ENCODE data around the gene KAT6B. TPM values are rescaled to one million over a fixed set of nuclear protein-coding genes. Genes with fewer than 3 reads are reported as not detected.

The KAT6B gene
- total and polyA plus RNA-seq, 4 donors = 5.0 to 161 (median 21.0) TPM

- Histone ChIP-seq H3K27ac (ENCODE audit: low read depth in 1 of 2, low read length in 1 of 2) (no peak overlapping the region), H3K9me3 (ENCODE audit: control insufficient read depth in 4 of 4, insufficient read depth in 3 of 4, low read length in 3 of 4) (no peaks in the 10 kb centered on the region), H3K4me1 (ENCODE audit: control insufficient read depth in 5 of 5, insufficient read depth in 5 of 5, low read length in 5 of 5) (peaks cover 0 to 16% (median 10%) of the 10 kb centered on the region in 5 donors), H3K9ac (ENCODE audit: insufficient read depth in 1 of 2, low read length in 2 of 2) (no peak overlapping the region), H3K4me3 (no peak overlapping the region), H3K36me3 (ENCODE audit: control insufficient read depth in 4 of 4, insufficient read depth in 4 of 4, low read length in 4 of 4) (no peaks in the 10 kb centered on the region), H3K27me3 (ENCODE audit: control insufficient read depth in 3 of 3, insufficient read depth in 3 of 3, low read length in 2 of 3) (no peaks in the 10 kb centered on the region)
- DNase-seq (no peak), ATAC-seq (ENCODE audit: insufficient read depth, low FRiP score) (no peak)
- TF ChIP-seq, protein P1, sequence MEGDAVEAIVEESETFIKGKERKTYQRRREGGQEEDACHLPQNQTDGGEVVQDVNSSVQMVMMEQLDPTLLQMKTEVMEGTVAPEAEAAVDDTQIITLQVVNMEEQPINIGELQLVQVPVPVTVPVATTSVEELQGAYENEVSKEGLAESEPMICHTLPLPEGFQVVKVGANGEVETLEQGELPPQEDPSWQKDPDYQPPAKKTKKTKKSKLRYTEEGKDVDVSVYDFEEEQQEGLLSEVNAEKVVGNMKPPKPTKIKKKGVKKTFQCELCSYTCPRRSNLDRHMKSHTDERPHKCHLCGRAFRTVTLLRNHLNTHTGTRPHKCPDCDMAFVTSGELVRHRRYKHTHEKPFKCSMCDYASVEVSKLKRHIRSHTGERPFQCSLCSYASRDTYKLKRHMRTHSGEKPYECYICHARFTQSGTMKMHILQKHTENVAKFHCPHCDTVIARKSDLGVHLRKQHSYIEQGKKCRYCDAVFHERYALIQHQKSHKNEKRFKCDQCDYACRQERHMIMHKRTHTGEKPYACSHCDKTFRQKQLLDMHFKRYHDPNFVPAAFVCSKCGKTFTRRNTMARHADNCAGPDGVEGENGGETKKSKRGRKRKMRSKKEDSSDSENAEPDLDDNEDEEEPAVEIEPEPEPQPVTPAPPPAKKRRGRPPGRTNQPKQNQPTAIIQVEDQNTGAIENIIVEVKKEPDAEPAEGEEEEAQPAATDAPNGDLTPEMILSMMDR (IDR thresholded peaks at IDR 0.05; ENCODE audit: control extremely low read depth, extremely low read depth) = no peak
- 81 to 84% methylated on average over 8 of the region's 8 CpGs for WGBS, 2 donors
Observed at GRCh38 chr10:74949843-74950765, 123.7 kb downstream of the KAT6B start.

DNA sequence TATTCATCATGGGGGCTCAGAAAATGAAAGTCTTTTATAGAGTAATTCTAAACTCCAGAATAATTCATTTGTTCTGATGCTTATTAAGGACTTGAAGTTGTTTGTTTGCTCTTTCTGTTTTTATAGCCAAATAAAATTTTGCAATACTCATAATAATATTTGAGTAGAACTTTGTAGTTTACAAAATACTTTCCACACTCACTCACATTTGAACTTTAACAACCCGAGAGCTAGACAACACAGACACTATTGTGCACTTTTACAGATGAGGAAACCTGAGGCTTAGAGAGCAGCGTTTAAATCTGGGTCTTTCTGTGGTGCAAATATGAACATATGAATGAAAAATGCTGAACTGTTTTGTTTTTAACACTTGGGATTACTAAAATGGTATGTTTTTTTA, 126.8 kb downstream of the KAT6B start:
- Histone ChIP-seq H3K4me3 (no peak overlapping the region), H3K36me3 (ENCODE audit: control insufficient read depth in 4 of 4, insufficient read depth in 4 of 4, low read length in 4 of 4) (no peaks in the 10 kb centered on the region), H3K9ac (ENCODE audit: insufficient read depth in 1 of 2, low read length in 2 of 2) (no peak overlapping the region), H3K27me3 (ENCODE audit: control insufficient read depth in 3 of 3, insufficient read depth in 3 of 3, low read length in 2 of 3) (no peaks in the 10 kb centered on the region), H3K4me1 (ENCODE audit: control insufficient read depth in 5 of 5, insufficient read depth in 5 of 5, low read length in 5 of 5) (peaks cover 0 to 21% (median 16%) of the 10 kb centered on the region in 5 donors), H3K9me3 (ENCODE audit: control insufficient read depth in 4 of 4, insufficient read depth in 3 of 4, low read length in 3 of 4) (no peaks in the 10 kb centered on the region), H3K27ac (ENCODE audit: low read depth in 1 of 2, low read length in 1 of 2) (no peak overlapping the region)
- ATAC-seq (ENCODE audit: insufficient read depth, low FRiP score) (no peak), DNase-seq (peak in 1 of 3 donors; percentile 26)
- WGBS, 2 donors = 80 to 97% methylated on average over 2 of the region's 2 CpGs
- TF ChIP-seq, protein P1 (IDR thresholded peaks at IDR 0.05; ENCODE audit: control extremely low read depth, extremely low read depth) = no peak

GRCh38 chr10:74955796-74956195, 129.4 kb downstream of the KAT6B start:
- Histone ChIP-seq H3K36me3 (ENCODE audit: control insufficient read depth in 4 of 4, insufficient read depth in 4 of 4, low read length in 4 of 4) (peaks cover 0 to 4% (median 0%) of the 10 kb centered on the region in 4 donors), H3K27me3 (ENCODE audit: control insufficient read depth in 3 of 3, insufficient read depth in 3 of 3, low read length in 2 of 3) (no peaks in the 10 kb centered on the region), H3K4me1 (ENCODE audit: control insufficient read depth in 5 of 5, insufficient read depth in 5 of 5, low read length in 5 of 5) (peaks cover 0 to 10% (median 6%) of the 10 kb centered on the region in 5 donors), H3K4me3 (no peak overlapping the region), H3K9me3 (ENCODE audit: control insufficient read depth in 4 of 4, insufficient read depth in 3 of 4, low read length in 3 of 4) (no peaks in the 10 kb centered on the region), H3K27ac (ENCODE audit: low read depth in 1 of 2, low read length in 1 of 2) (no peak overlapping the region), H3K9ac (ENCODE audit: insufficient read depth in 1 of 2, low read length in 2 of 2) (no peak overlapping the region)
- WGBS, 2 donors = 64 to 87% methylated on average over 5 of the region's 5 CpGs
- ATAC-seq (ENCODE audit: insufficient read depth, low FRiP score) = no peak
- DNase-seq = no peak
- TF ChIP-seq, protein P1 (IDR thresholded peaks at IDR 0.05; ENCODE audit: control extremely low read depth, extremely low read depth) = no peak

Measured in lung (tissue), 12 donors.